HepG2 (cell line): ENCODE measurements around the gene COX4I1. TPM values are rescaled to one million over a fixed set of nuclear protein-coding genes. Genes with fewer than 3 reads are reported as not detected.

Source experiments
- ATF7 ChIP-seq, 2 experiments: fragments of 450-650 bp in 1 of 2; sonication (generic) in 1 of 2; formaldehyde crosslinking in 1 of 2; IDR thresholded peaks; 2 replicates each; pipeline versions ENCODE4 v1.4.0 to v1.6.1; 2016 to 2020; ENCODE audit warnings: antibody characterized with exemption in 1 of 2, mild to moderate bottlenecking in 1 of 2, missing genetic modification reagents in 1 of 2
- HMG20B ChIP-seq: conservative IDR thresholded peaks from 2 replicates; pipeline ENCODE4 v1.6.1; 2016; ENCODE audit warnings: missing genetic modification reagents, missing compliant biosample characterization
- MAX ChIP-seq: IDR thresholded peaks from 2 replicates; pipeline ENCODE4 v1.6.1; 2012; ENCODE audit warnings: inconsistent platforms
- MXI1 ChIP-seq: IDR thresholded peaks from 3 replicates; pipeline ENCODE4 v1.6.1; 2012; ENCODE audit warnings: low read depth, low read length, inconsistent platforms, borderline replicate concordance
- MYNN ChIP-seq: sonication (generic); formaldehyde crosslinking; IDR thresholded peaks from 2 replicates; pipeline ENCODE4 v1.4.0; 2020; ENCODE audit warnings: mild to moderate bottlenecking, low read depth, missing genetic modification reagents
- PRDM10 ChIP-seq: sonication (generic); formaldehyde crosslinking; IDR thresholded peaks from 2 replicates; pipeline ENCODE4 v1.4.0; 2020; ENCODE audit warnings: low read depth, missing genetic modification reagents
- PRMT3 ChIP-seq: sonication (generic); formaldehyde crosslinking; IDR thresholded peaks from 2 replicates; pipeline ENCODE4 v1.8.1; 2022; ENCODE audit warnings: low read depth, mild to moderate bottlenecking, moderate library complexity, missing genetic modification reagents, borderline replicate concordance
- SALL2 ChIP-seq: sonication (generic); formaldehyde crosslinking; IDR thresholded peaks from 2 replicates; pipeline ENCODE4 v1.8.1; 2023; ENCODE audit warnings: mild to moderate bottlenecking, missing genetic modification reagents, inconsistent platforms
- SP2 ChIP-seq: sonication (generic); formaldehyde crosslinking; IDR thresholded peaks from 2 replicates; pipeline ENCODE4 v1.5.1; 2020; ENCODE audit warnings: mild to moderate bottlenecking, missing genetic modification reagents
- ZBTB20 ChIP-seq: sonication (generic); formaldehyde crosslinking; IDR thresholded peaks from 2 replicates; pipeline ENCODE4 v1.8.1; 2023; ENCODE audit warnings: missing genetic modification reagents, low read depth, mild to moderate bottlenecking, borderline replicate concordance
- ZFP36L2 ChIP-seq: sonication (generic); formaldehyde crosslinking; IDR thresholded peaks from 2 replicates; pipeline ENCODE4 v1.4.0; 2020; ENCODE audit warnings: missing genetic modification reagents
- ZNF235 ChIP-seq: sonication (generic); formaldehyde crosslinking; IDR thresholded peaks from 2 replicates; pipeline ENCODE4 v1.8.1; 2023; ENCODE audit warnings: mild to moderate bottlenecking, missing genetic modification reagents, borderline replicate concordance
- ZNF256 ChIP-seq: sonication (generic); formaldehyde crosslinking; conservative IDR thresholded peaks from 2 replicates; pipeline ENCODE4 v1.4.0; 2020; ENCODE audit warnings: missing genetic modification reagents
- ZNF431 ChIP-seq: sonication (generic); formaldehyde crosslinking; IDR thresholded peaks from 2 replicates; pipeline ENCODE4 v1.9.0; 2022; ENCODE audit warnings: missing genetic modification reagents, low read depth, mild to moderate bottlenecking, borderline replicate concordance
- ZNF616 ChIP-seq: sonication (generic); formaldehyde crosslinking; IDR thresholded peaks from 2 replicates; pipeline ENCODE4 v1.5.0; 2020; ENCODE audit warnings: low read depth, mild to moderate bottlenecking, missing genetic modification reagents
- ZNF710 ChIP-seq: sonication (generic); formaldehyde crosslinking; IDR thresholded peaks from 2 replicates; pipeline ENCODE4 v1.5.0; 2020; ENCODE audit warnings: mild to moderate bottlenecking, missing genetic modification reagents, borderline replicate concordance
- ZNF777 ChIP-seq: sonication (generic); formaldehyde crosslinking; IDR thresholded peaks from 2 replicates; pipeline ENCODE4 v1.4.0; 2020; ENCODE audit warnings: missing genetic modification reagents
- polyA plus RNA-seq, 8 experiments: library from polyadenylated mRNA; depleted of rRNA in 3 of 8; stranded (reverse) in 7 of 8; unstranded in 1 of 8; fragments of >200 nt; fragmentation: Illumina TruSeq in 4 of 8; extraction: Trizol in 4 of 8; gene quantifications; 2 replicates each; pipeline versions ENCODE4 v1.2.1 to v1.2.3, GENCODE V29; 2011 to 2016; ENCODE audit warnings: low read depth in 4 of 8, missing spikeins in 1 of 8, mixed read lengths in 1 of 8; ENCODE audit not compliant: insufficient read depth in 1 of 8
- total RNA-seq, 5 experiments: library from RNA; depleted of rRNA; stranded (reverse); fragments of >200 nt; fragmentation: Illumina TruSeq; extraction: Trizol; gene quantifications; 2 replicates each; pipeline ENCODE4 v1.2.3, GENCODE V29; 2016; ENCODE audit warnings: low read depth in 1 of 5
- TF ChIP-seq, protein P1 (sequence below): sonication (generic); formaldehyde crosslinking; IDR thresholded peaks from 2 replicates; pipeline ENCODE4 v1.8.1; 2022; ENCODE audit warnings: low read depth, mild to moderate bottlenecking, missing genetic modification reagents

Gene COX4I1
- total and polyA plus RNA-seq, 2 of the 13 experiments (the other 11 are each of a cell fraction or from before 2014, with no cell fraction given), result 658 to 902 TPM

- TF ChIP-seq ZNF710 (0 out of 2 replicates have a peak, but pooled peaks have one; percentile 35), PRDM10 (CRISPR knock-in tag) (0 out of 2 replicates have a peak, but pooled peaks have one; percentile 10), ZNF777 (CRISPR knock-in tag) (0 out of 2 replicates have a peak, but pooled peaks have one; percentile 5), ZNF235 (CRISPR knock-in tag) (peak; percentile 52; the same call in 1 of the 2 replicates), ZBTB20 (no peak), SALL2 (CRISPR knock-in tag) (no peak), ZNF256 (CRISPR knock-in tag) (no peak; the same call in 1 of the 2 replicates), ZNF616 (CRISPR knock-in tag) (peak; percentile 66; the same call in 1 of the 2 replicates), ATF7 (IDR thresholded peaks at IDR 0.05) (no peak), ATF7 (CRISPR knock-in tag; IDR thresholded peaks at IDR 0.05) (no peak), ZFP36L2 (no peak), SP2 (no peak; the same call in 1 of the 2 replicates), MAX (peak; percentile 31; the same call in 1 of the 2 replicates), MXI1 (no peak), HMG20B (no peak), PRMT3 (CRISPR knock-in tag) (0 out of 2 replicates have a peak, but pooled peaks have one; percentile 21), ZNF431 (0 out of 2 replicates have a peak, but pooled peaks have one; percentile 24), MYNN (CRISPR knock-in tag) (0 out of 2 replicates have a peak, but pooled peaks have one; percentile 26)
- TF ChIP-seq, protein P1, sequence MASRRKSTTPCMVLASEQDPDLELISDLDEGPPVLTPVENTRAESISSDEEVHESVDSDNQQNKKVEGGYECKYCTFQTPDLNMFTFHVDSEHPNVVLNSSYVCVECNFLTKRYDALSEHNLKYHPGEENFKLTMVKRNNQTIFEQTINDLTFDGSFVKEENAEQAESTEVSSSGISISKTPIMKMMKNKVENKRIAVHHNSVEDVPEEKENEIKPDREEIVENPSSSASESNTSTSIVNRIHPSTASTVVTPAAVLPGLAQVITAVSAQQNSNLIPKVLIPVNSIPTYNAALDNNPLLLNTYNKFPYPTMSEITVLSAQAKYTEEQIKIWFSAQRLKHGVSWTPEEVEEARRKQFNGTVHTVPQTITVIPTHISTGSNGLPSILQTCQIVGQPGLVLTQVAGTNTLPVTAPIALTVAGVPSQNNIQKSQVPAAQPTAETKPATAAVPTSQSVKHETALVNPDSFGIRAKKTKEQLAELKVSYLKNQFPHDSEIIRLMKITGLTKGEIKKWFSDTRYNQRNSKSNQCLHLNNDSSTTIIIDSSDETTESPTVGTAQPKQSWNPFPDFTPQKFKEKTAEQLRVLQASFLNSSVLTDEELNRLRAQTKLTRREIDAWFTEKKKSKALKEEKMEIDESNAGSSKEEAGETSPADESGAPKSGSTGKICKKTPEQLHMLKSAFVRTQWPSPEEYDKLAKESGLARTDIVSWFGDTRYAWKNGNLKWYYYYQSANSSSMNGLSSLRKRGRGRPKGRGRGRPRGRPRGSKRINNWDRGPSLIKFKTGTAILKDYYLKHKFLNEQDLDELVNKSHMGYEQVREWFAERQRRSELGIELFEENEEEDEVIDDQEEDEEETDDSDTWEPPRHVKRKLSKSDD (CRISPR knock-in tag), result no peak
Observed at GRCh38 chr16:85798901-85799496, 496 bp upstream of the COX4I1 start (continued).
